Heart right ventricle (tissue), 16 donors: ENCODE results near the gene TP63. TPM values are rescaled to one million over a fixed set of nuclear protein-coding genes. Genes with fewer than 3 reads are reported as not detected.

ENCODE experiments used
- ATAC-seq, 8 donors: fragments of 200-7000 bp; cut with Tn5 transposase; one replicate each; pipeline ENCODE4 v1.9.1; 2020; ENCODE audit warnings: mild to moderate bottlenecking in 8 of 8, moderate library complexity in 8 of 8, moderate number of reproducible peaks in 1 of 8
- DNase-seq, 2 donors: peaks; one replicate each; pipeline ENCODE4 v3.0.0-alpha.2; 2020
- H3K27ac ChIP-seq, 10 donors: fragments of 200-600 bp; sonication (generic) in 2 of 10; one replicate each; pipeline versions ENCODE4 v1.5.0 to v1.8.0; 2020 to 2022; ENCODE audit warnings: mild to moderate bottlenecking in 3 of 10
- H3K27me3 ChIP-seq, 7 donors: fragments of 200-600 bp; one replicate each; pipeline ENCODE4 v1.8.0; 2021 to 2022; ENCODE audit warnings: mild to moderate bottlenecking in 2 of 7
- H3K36me3 ChIP-seq, 9 donors: fragments of 200-600 bp; sonication (generic) in 1 of 9; one replicate each; pipeline versions ENCODE4 v1.5.0 to v1.8.0; 2020 to 2022; ENCODE audit warnings: mild to moderate bottlenecking in 2 of 9
- H3K4me1 ChIP-seq, 9 donors: fragments of 200-600 bp; sonication (generic) in 1 of 9; one replicate each; pipeline versions ENCODE4 v1.5.0 to v1.8.0; 2020 to 2022; ENCODE audit warnings: mild to moderate bottlenecking in 4 of 9
- H3K4me3 ChIP-seq, 10 donors: fragments of 200-600 bp; sonication (generic) in 2 of 10; one replicate each; pipeline versions ENCODE4 v1.5.0 to v1.8.0; 2020 to 2022; ENCODE audit warnings: mild to moderate bottlenecking in 7 of 10, moderate library complexity in 2 of 10
- H3K9me3 ChIP-seq, 11 donors: fragments of 200-600 bp in 10 of 11; sonication (generic) in 2 of 11; one replicate each; pipeline versions ENCODE4 v1.5.0 to v1.8.0; 2013 to 2022; ENCODE audit warnings: mild to moderate bottlenecking in 2 of 11, control low read depth in 1 of 11, moderate library complexity in 1 of 11
- WGBS, 2 donors: extraction: QIAGEN DNeasy Blood & Tissue Kit; methylation state at CpG; one replicate each; pipeline ENCODE4 v1.1.7; 2013; ENCODE audit warnings: inconsistent platforms in 1 of 2; 5-methylcytosine and 5-hydroxymethylcytosine counted together
- intact Hi-C, 10 donors: fragments of 100-400 bp; cut with DNase I; formaldehyde crosslinking; loops; one replicate each; pipeline versions ENCODE4 v1.11.1 to v1.14.2; 2022
- polyA plus RNA-seq, 2 donors: library from polyadenylated mRNA; stranded (reverse); fragments of 200-250 nt; gene quantifications; one replicate each; pipeline ENCODE4 v1.2.3, GENCODE V29; 2013
- total RNA-seq, 10 donors: library from RNA; stranded (reverse); fragmentation: NEBNext Ultra II Directional in 3 of 10; extraction: Animal tissue kit (Norgen Biotek cat#: 25700) in 3 of 10; gene quantifications; one replicate each; pipeline versions ENCODE4 v1.2.1 to v1.2.4, GENCODE V29; 2021 to 2023
- TF ChIP-seq, protein P1 (sequence below), 9 donors: fragments of 200-600 bp; sonication (generic) in 2 of 9; IDR thresholded peaks; one replicate each; pipeline versions ENCODE4 v1.5.0 to v1.8.0; 2021 to 2022; ENCODE audit warnings: antibody characterized with exemption in 9 of 9, mild to moderate bottlenecking in 5 of 9, moderate library complexity in 1 of 9
- donor health status: Arrhythmogenic right ventricular cardiomyopathy.
- donor health status: ischemic (EF 13 %, LVEDD 7.1; RV severe dilation, severe dysfunction).
- donor health status: healthy with polysubstance abuse.
- donor health status: DM: no; HTN: yes; CAD: no.
- donor health status: DM: no; HTN: no; CAD: no.
- donor health status: ischemic (EF 25% LVEDD 6.9; RV normal size, moderate dysfunction).
- donor health status: ischemic (EF 25% LVEDD 5.7; RV mildly dilated, moderate dysfunction).
- donor health status: healthy.
- donor health status: DM: yes; HTN: yes; CAD: no.
- donor health status: Ischemic cardiomyopathy.
- donor health status: ischemic (EF 35%, LVEDD 5.7; RV mildly dilated, moderate dysfunction).
- donor health status: nonischemic (EF 11% LVEDD 7.7; RV severe dilation, severe dysfunction).
- donor health status: DM: yes; HTN: yes; CAD: no.
- donor health status: PGD.
- donor health status: ischemic (EF 29% LVEDD 5.4; RV normal size, mild dysfunction).
- donor health status: nonischemic (EF 23%, LVEDD 6.1; RV moderate dilation, normal function).

TP63 gene
- total and polyA plus RNA-seq, 12 donors = 0.07 to 1.5 (median 0.49) TPM

DNA sequence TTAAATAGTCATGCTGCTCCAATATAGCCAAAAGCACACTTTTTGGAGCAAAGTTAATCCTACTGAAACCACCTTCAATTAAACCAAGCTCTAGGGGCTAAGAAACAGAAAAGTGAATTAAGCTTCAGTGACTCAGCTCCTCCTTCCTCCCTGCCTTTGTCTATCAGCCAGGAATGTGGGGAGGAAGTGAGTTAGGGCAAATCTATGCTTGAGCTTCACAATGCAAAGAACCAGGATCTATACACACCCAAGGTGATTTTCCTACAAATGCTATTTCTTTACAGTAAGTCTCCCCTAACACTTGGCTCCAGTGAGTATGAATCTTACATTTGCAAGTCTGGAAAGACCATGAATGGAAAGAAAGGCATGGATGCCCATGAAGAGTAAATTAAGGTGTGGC is 277.5 kb downstream of the TP63 start:
- peaks cover 0 to 3% (median 0%) of the 10 kb centered on the region in 9 donors for H3K4me1 ChIP-seq
- H3K27me3 ChIP-seq = peaks cover 0 to 6% (median 0%) of the 10 kb centered on the region in 7 donors
- H3K4me3 ChIP-seq = no peak overlapping the region
- intact Hi-C loops = no loop called here
- TF ChIP-seq, protein P1, sequence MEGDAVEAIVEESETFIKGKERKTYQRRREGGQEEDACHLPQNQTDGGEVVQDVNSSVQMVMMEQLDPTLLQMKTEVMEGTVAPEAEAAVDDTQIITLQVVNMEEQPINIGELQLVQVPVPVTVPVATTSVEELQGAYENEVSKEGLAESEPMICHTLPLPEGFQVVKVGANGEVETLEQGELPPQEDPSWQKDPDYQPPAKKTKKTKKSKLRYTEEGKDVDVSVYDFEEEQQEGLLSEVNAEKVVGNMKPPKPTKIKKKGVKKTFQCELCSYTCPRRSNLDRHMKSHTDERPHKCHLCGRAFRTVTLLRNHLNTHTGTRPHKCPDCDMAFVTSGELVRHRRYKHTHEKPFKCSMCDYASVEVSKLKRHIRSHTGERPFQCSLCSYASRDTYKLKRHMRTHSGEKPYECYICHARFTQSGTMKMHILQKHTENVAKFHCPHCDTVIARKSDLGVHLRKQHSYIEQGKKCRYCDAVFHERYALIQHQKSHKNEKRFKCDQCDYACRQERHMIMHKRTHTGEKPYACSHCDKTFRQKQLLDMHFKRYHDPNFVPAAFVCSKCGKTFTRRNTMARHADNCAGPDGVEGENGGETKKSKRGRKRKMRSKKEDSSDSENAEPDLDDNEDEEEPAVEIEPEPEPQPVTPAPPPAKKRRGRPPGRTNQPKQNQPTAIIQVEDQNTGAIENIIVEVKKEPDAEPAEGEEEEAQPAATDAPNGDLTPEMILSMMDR (IDR thresholded peaks at IDR 0.05) = no peak
- no peaks in the 10 kb centered on the region for H3K36me3 ChIP-seq
- ATAC-seq = no peak
- peaks cover 0 to 2% (median 0%) of the 10 kb centered on the region in 11 donors for H3K9me3 ChIP-seq
- H3K27ac ChIP-seq = no peak overlapping the region
- DNase-seq = no peak

DNA sequence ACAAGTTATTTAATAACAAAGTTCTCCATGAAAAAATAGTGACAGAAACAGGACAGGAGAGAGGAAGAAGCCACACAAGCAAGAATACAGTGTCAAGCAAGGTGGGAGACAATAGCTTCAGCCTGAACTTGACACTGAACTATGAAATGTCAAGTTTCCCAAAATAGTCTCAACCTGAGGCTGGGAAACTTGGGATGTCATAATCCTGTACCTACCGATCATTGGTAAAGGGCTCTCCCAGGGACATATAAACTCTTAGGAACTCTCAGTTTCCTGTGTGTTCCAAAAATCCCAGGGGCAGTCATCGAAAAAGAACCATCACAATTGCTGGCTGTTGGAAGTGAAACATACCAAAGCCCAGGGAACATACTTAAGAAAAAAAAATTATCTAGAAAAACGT is 277.9 kb downstream of the TP63 start:
- intact Hi-C loops = no loop called here
- ATAC-seq (no peak), DNase-seq (no peak)
- Histone ChIP-seq H3K36me3 (no peaks in the 10 kb centered on the region), H3K27me3 (peaks cover 0 to 6% (median 0%) of the 10 kb centered on the region in 7 donors), H3K4me3 (no peak overlapping the region), H3K27ac (no peak overlapping the region), H3K4me1 (no peaks in the 10 kb centered on the region), H3K9me3 (peaks cover 0 to 2% (median 0%) of the 10 kb centered on the region in 11 donors)
- TF ChIP-seq, protein P1 (IDR thresholded peaks at IDR 0.05) = no peak
- 68 to 70% methylated on average over 3 of the region's 3 CpGs for WGBS, 2 donors

DNA sequence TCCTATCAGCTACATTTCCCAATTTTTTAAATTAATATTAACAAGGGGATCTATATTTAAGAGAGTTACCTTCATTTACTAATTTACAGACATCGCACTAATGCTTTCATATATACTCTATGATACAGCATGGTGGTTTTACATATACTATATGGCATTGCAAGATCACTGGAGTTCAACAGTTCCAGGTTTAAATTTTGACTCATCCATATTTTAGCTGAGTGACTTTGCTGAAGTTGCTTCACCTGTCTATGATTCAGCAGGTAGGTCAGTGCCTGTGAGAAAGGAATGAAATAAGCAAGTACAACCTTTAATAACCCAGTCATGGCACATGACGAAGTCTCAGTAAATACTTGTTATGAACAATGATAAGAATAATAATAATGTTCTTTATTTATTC is 278.4 kb downstream of the TP63 start:
- Histone ChIP-seq H3K9me3 (peaks cover 0 to 2% (median 0%) of the 10 kb centered on the region in 11 donors), H3K27ac (no peak overlapping the region), H3K36me3 (no peaks in the 10 kb centered on the region), H3K27me3 (peaks cover 0 to 6% (median 0%) of the 10 kb centered on the region in 7 donors), H3K4me1 (no peaks in the 10 kb centered on the region), H3K4me3 (no peak overlapping the region)
- intact Hi-C loops = no loop called here
- WGBS, 2 donors = 94 to 95% methylated on average over 2 of the region's 2 CpGs
- DNase-seq = no peak
- ATAC-seq = no peak
- TF ChIP-seq, protein P1 (IDR thresholded peaks at IDR 0.05) = no peak

DNA sequence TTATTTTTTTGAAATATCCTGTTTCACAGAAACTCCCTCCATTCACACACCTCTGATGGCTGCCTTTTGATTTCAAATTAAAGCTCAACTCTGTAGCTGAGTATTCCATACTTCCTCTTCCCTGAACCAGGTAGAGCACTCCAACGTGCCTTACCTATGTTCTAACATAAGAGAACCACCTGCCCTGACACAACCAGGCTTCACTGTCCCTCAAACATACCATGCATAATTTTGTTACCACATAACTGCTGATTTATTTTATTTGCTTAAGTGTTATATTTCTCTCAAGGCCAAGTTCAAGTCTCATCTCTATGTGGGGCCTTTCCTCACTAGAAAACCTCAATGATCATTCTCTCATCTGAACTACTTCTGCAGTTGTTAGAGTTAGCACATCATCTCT is 279.8 kb downstream of the TP63 start:
- peaks cover 0 to 6% (median 0%) of the 10 kb centered on the region in 7 donors for H3K27me3 ChIP-seq
- H3K36me3 ChIP-seq = no peaks in the 10 kb centered on the region
- H3K27ac ChIP-seq = no peak overlapping the region
- no peak overlapping the region for H3K4me3 ChIP-seq
- intact Hi-C loops = no loop called here
- TF ChIP-seq, protein P1 (IDR thresholded peaks at IDR 0.05) = no peak
- whole genome bisulfite sequencing, 2 donors = 67 to 69% methylated on average over 1 of the region's 1 CpG
- H3K4me1 ChIP-seq = no peaks in the 10 kb centered on the region
- ATAC-seq (no peak), DNase-seq (no peak)
- H3K9me3 ChIP-seq = peaks cover 0 to 2% (median 0%) of the 10 kb centered on the region in 11 donors
